GM12878 (cell line): Measurements from ENCODE around the gene BSPRY. TPM values are rescaled to one million over a fixed set of nuclear protein-coding genes. Genes with fewer than 3 reads are reported as not detected.

Experiments
- ATAC-seq: fragments of 200-7000 bp; cut with Tn5 transposase; 3 replicates; pipeline ENCODE4 v1.9.1; 2020; ENCODE audit warnings: mild to moderate bottlenecking, moderate library complexity
- BruUV-seq: library from RNA; stranded (reverse); fragments of 400-500 nt; replicated peaks from 2 replicates; lab custom pipeline; 2021; lab: Mats Ljungman, UMichigan
- CTCF ChIA-PET: fragments of 300-600 bp; sonication (Branson Sonifier 250); formaldehyde crosslinking; extraction: SDS; loops from one replicate; lab custom pipeline; 2021; ENCODE audit warnings: inconsistent platforms; lab: Yijun Ruan, JAX
- POLR2A ChIA-PET: fragments of 350-600 bp; formaldehyde crosslinking; extraction: SDS; loops from one replicate; lab custom pipeline; 2021; ENCODE audit warnings: inconsistent platforms; lab: Charles Lee
- RAD21 ChIA-PET: fragments of 300-600 bp; sonication (Branson Sonifier 250); formaldehyde crosslinking; loops from one replicate; lab custom pipeline; 2023; ENCODE audit warnings: antibody characterized with exemption; ENCODE audit not compliant: unreplicated experiment; lab: Charles Lee
- SMC1A ChIA-PET: fragments of 300-600 bp; sonication (Branson Sonifier 250); formaldehyde crosslinking; loops from one replicate; lab custom pipeline; 2023; ENCODE audit not compliant: unreplicated experiment, uncharacterized antibody; lab: Charles Lee
- DNase-seq: peaks from one replicate; pipeline ENCODE4 v3.0.0-alpha.2; 2011; ENCODE audit warnings: low read depth, low spot score
- FAIRE-seq: peaks from 3 replicates; lab custom pipeline; 2011; peaks lifted over from hg19 to GRCh38; lab: Jason Lieb, UNC
- H2AFZ ChIP-seq: 2 replicates; pipeline ENCODE4 v1.6.0; 2011; ENCODE audit warnings: low read depth, low read length, control low read depth; ENCODE audit not compliant: control insufficient read depth
- H3K27ac ChIP-seq: 2 replicates; pipeline ENCODE4 v1.5.1; 2011; ENCODE audit warnings: control low read depth; ENCODE audit not compliant: control insufficient read depth, insufficient read depth
- H3K27me3 ChIP-seq, 2 experiments: replicated peaks in 1 of 2; 2 replicates each; pipeline versions ENCODE4 v1.6.0 to v1.6.1; 2011; ENCODE audit warnings: low read length in 1 of 2; ENCODE audit not compliant: control insufficient read depth in 2 of 2, insufficient read depth in 2 of 2
- H3K36me3 ChIP-seq, 2 experiments: 2 replicates each; pipeline ENCODE4 v1.5.1; 2011; ENCODE audit warnings: low read length in 1 of 2; ENCODE audit not compliant: control insufficient read depth in 2 of 2, insufficient read depth in 2 of 2
- H3K4me1 ChIP-seq: 2 replicates; pipeline ENCODE4 v1.6.1; 2011; ENCODE audit warnings: mild to moderate bottlenecking, low read length, moderate library complexity, mixed read lengths; ENCODE audit not compliant: control insufficient read depth, insufficient read depth
- H3K4me2 ChIP-seq: 2 replicates; pipeline ENCODE4 v1.6.0; 2011; ENCODE audit warnings: control low read depth; ENCODE audit not compliant: control insufficient read depth, insufficient read depth
- H3K4me3 ChIP-seq: fragments of 200-600 bp; sonication (generic); 2 replicates; pipeline ENCODE4 v1.5.1; 2016
- H3K79me2 ChIP-seq: 2 replicates; pipeline ENCODE4 v1.6.0; 2011; ENCODE audit warnings: low read length; ENCODE audit not compliant: control insufficient read depth, insufficient read depth
- H3K9ac ChIP-seq: 2 replicates; pipeline ENCODE4 v1.8.0; 2011; ENCODE audit warnings: low read length, control low read depth, mixed read lengths; ENCODE audit not compliant: control insufficient read depth, insufficient read depth
- H3K9me3 ChIP-seq: replicated peaks from 3 replicates; pipeline ENCODE4 v1.5.1; 2011; ENCODE audit warnings: mild to moderate bottlenecking, low read length; ENCODE audit not compliant: control insufficient read depth, insufficient read depth
- H4K20me1 ChIP-seq: 2 replicates; pipeline ENCODE4 v1.6.0; 2011; ENCODE audit not compliant: control insufficient read depth, insufficient read depth
- CHD2 ChIP-seq: IDR thresholded peaks from 2 replicates; pipeline ENCODE4 v1.6.1; 2011; ENCODE audit warnings: low read depth, low read length, improper control_type of control experiment, borderline replicate concordance
- CREM ChIP-seq: IDR thresholded peaks from 2 replicates; pipeline ENCODE4 v1.6.1; 2014; ENCODE audit warnings: antibody characterized with exemption, low read depth
- IKZF2 ChIP-seq, 2 experiments: fragments of 450-650 bp; IDR thresholded peaks; 2 replicates each; pipeline ENCODE4 v1.6.1; 2017; ENCODE audit warnings: mild to moderate bottlenecking in 2 of 2, moderate library complexity in 2 of 2
- NRF1 ChIP-seq: conservative IDR thresholded peaks from 2 replicates; pipeline ENCODE4 v1.6.1; 2011; ENCODE audit warnings: mild to moderate bottlenecking, low read depth, low read length, improper control_type of control experiment
- SREBF2 ChIP-seq: IDR thresholded peaks from 2 replicates; pipeline ENCODE4 v1.6.1; 2012; ENCODE audit warnings: mild to moderate bottlenecking, low read length
- STAT1 ChIP-seq: fragments of 450-650 bp; conservative IDR thresholded peaks from 2 replicates; pipeline ENCODE4 v1.6.1; 2014; ENCODE audit warnings: antibody characterized with exemption, mild to moderate bottlenecking
- TCF3 ChIP-seq: IDR thresholded peaks from 2 replicates; pipeline ENCODE4 v1.6.1; 2012; ENCODE audit warnings: low read depth, mild to moderate bottlenecking, low read length, borderline replicate concordance; ENCODE audit not compliant: insufficient read depth
- ZBED1 ChIP-seq: IDR thresholded peaks from 2 replicates; pipeline ENCODE4 v1.6.1; 2016; ENCODE audit warnings: borderline replicate concordance
- ZNF217 ChIP-seq: fragments of 450-650 bp; IDR thresholded peaks from 2 replicates; pipeline ENCODE4 v1.6.1; 2017; ENCODE audit warnings: antibody characterized with exemption, mild to moderate bottlenecking
- WGBS: methylation state at CpG from one replicate; pipeline ENCODE4 v1.1.6; 2016; ENCODE audit warnings: low lambda C conversion rate; ENCODE audit not compliant: insufficient replicate concordance, insufficient coverage; ENCODE audit errors: missing lambda C conversion rate; 5-methylcytosine and 5-hydroxymethylcytosine counted together
- in situ Hi-C: fragments of 300-500 bp; cut with MboI; formaldehyde crosslinking; loops from 9 replicates; pipeline ENCODE4 v1.14.3; 2018; ENCODE audit warnings: mixed read lengths
- intact Hi-C: fragments of 100-400 bp; cut with micrococcal nuclease; formaldehyde crosslinking; loops from one replicate; pipeline ENCODE4 v1.14.2; 2022; ENCODE audit not compliant: unreplicated experiment
- polyA plus RNA-seq, 11 experiments: library from polyadenylated mRNA; depleted of rRNA in 4 of 11; unstranded in 6 of 11; stranded (reverse) in 5 of 11; fragments of >200 nt; fragmentation: Nextera tagmentation in 4 of 11; fragmentation: Illumina TruSeq in 1 of 11; extraction: Ambion mirVana in 4 of 11; extraction: Trizol in 1 of 11; gene quantifications; 1 replicate in 1 of 11; 2 replicates in 10 of 11; pipeline versions ENCODE4 v1.2.1 to v1.2.3, GENCODE V29; 2011 to 2016; ENCODE audit warnings: inconsistent platforms in 2 of 11, missing spikeins in 2 of 11, low read depth in 1 of 11
- total RNA-seq, 4 experiments: library from RNA; depleted of rRNA in 3 of 4; stranded (reverse); fragments of >200 nt in 3 of 4; fragmentation: Illumina TruSeq in 1 of 4; extraction: Trizol in 1 of 4; gene quantifications; 2 replicates each; pipeline versions ENCODE4 v1.2.1 to v1.2.3, GENCODE V29; 2013 to 2021
- TF ChIP-seq, protein P1 (sequence below): IDR thresholded peaks from 2 replicates; pipeline ENCODE4 v1.6.1; 2011; ENCODE audit warnings: low read depth, mild to moderate bottlenecking, low read length, moderate library complexity, borderline replicate concordance; ENCODE audit errors: extremely low read depth
- TF ChIP-seq, protein P2 (sequence below): fragments of 450-650 bp; IDR thresholded peaks from 2 replicates; pipeline ENCODE4 v1.6.1; 2014; ENCODE audit warnings: mild to moderate bottlenecking

BSPRY gene
- total and polyA plus RNA-seq, 10 of the 15 experiments (the other 5 are each of a cell fraction or from before 2014, with no cell fraction given): 0.45 to 6.3 (median 4.1) TPM

DNA sequence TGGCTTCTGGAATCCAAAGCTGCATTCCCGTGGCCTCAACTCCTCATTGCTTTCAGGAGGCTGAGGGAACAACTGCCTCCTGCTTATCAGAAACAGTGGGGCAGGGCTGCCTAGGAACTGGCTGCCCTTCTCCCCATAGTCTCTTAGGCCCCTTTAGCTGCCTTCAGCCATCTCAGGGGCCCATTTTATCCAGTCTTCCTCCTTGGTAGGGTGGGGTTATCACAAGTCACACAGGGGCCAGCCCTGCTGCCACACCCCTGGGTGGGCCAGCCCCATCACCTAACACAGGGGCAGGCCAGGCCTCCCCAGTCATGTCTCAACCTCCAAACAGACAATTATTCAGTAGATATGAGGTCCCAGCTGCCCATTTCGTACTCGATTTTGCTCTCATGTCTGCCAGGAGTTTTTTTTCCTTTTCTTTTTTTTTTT is 47.9 kb downstream of the BSPRY start:
- Histone ChIP-seq H3K4me3 (no peak overlapping the region), H3K4me1 (no peaks in the 10 kb centered on the region), H3K27ac (no peak overlapping the region), H3K9ac (no peak overlapping the region), H3K27me3 (no peaks in the 10 kb centered on the region), H2AFZ (no peak overlapping the region), H3K9me3 (no peaks in the 10 kb centered on the region), H3K36me3 (no peaks in the 10 kb centered on the region), H3K4me2 (no peak overlapping the region)
- no peak for ATAC-seq
- CTCF ChIA-PET: interaction anchor here (0.9 to 9.2 kb wide), 3 partner anchors 13 to 258 kb away, joined by 3 to 96 read pairs (median 4); partner anchors contain the start of genes C9orf43, CDC26, POLE3 and PRPF4
- POLR2A ChIA-PET: no interaction called here
- SMC1A ChIA-PET: interaction anchor here (1.0 to 3.8 kb wide), 2 partner anchors 12 to 123 kb away, joined by 3 to 12 read pairs; partner anchors contain the start of gene CDC26
- BruUV-seq: no TSS peak
- 88% methylated on average over 3 of the region's 3 CpGs for WGBS
- RAD21 ChIA-PET: no interaction called here
- intact Hi-C loops: no loop called here
- no peak for TF ChIP-seq ZNF217
- no peak for TF ChIP-seq STAT1
- TF ChIP-seq TCF3: no peak
- TF ChIP-seq NRF1: no peak
- no peak for TF ChIP-seq CHD2
- TF ChIP-seq CREM: no peak
- no peak for TF ChIP-seq ZBED1
- TF ChIP-seq, protein P1, sequence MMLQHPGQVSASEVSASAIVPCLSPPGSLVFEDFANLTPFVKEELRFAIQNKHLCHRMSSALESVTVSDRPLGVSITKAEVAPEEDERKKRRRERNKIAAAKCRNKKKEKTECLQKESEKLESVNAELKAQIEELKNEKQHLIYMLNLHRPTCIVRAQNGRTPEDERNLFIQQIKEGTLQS: no peak
- TF ChIP-seq, protein P2, sequence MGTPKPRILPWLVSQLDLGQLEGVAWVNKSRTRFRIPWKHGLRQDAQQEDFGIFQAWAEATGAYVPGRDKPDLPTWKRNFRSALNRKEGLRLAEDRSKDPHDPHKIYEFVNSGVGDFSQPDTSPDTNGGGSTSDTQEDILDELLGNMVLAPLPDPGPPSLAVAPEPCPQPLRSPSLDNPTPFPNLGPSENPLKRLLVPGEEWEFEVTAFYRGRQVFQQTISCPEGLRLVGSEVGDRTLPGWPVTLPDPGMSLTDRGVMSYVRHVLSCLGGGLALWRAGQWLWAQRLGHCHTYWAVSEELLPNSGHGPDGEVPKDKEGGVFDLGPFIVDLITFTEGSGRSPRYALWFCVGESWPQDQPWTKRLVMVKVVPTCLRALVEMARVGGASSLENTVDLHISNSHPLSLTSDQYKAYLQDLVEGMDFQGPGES: no peak
- TF ChIP-seq SREBF2: no peak
- no peak for TF ChIP-seq IKZF2 (IDR thresholded peaks at IDR 0.05)
- TF ChIP-seq, all 136 proteins: peak for 0
- no peaks in the 10 kb centered on the region; the same call in 1 of the 2 replicates for H3K79me2 ChIP-seq
- DNase-seq: no peak
- in situ Hi-C loops: no loop called here
- no peak for FAIRE-seq
- no peaks in the 10 kb centered on the region for H4K20me1 ChIP-seq
